HCT116 (cell line): Measurements from ENCODE around the gene RNF183. TPM values are rescaled to one million over a fixed set of nuclear protein-coding genes. Genes with fewer than 3 reads are reported as not detected.

Experiments
- ATAC-seq: fragments of 200-7000 bp; cut with Tn5 transposase; 2 replicates; pipeline ENCODE4 v1.9.1; 2020; ENCODE audit warnings: mild to moderate bottlenecking, moderate library complexity
- BruUV-seq: library from RNA; stranded (reverse); fragments of 400-500 nt; replicated peaks from 2 replicates; lab custom pipeline; 2021; lab: Mats Ljungman, UMichigan
- CTCF ChIA-PET: fragments of 300-600 bp; sonication (Branson Sonifier 250); formaldehyde crosslinking; loops from one replicate; lab custom pipeline; 2021; ENCODE audit warnings: antibody characterized with exemption; lab: Charles Lee
- POLR2A ChIA-PET: fragments of 300-600, 350-600 bp; sonication (Branson Sonifier 250); formaldehyde crosslinking; loops from one replicate; lab custom pipeline; 2021; ENCODE audit warnings: antibody characterized with exemption; lab: Charles Lee
- RAD21 ChIA-PET, 2 experiments: fragments of 300-600 bp; sonication (Branson Sonifier 250); formaldehyde crosslinking; loops; one replicate each; lab custom pipeline; 2023; ENCODE audit warnings: low total read pairs in 2 of 2; ENCODE audit not compliant: uncharacterized antibody in 2 of 2, unreplicated experiment in 2 of 2, low non-redundant PET in 1 of 2; lab: Charles Lee
- DNase-seq: peaks from one replicate; pipeline ENCODE4 v3.0.0-alpha.2; 2010; ENCODE audit warnings: low read depth, low spot score
- H2AFZ ChIP-seq: fragments of 200-600 bp; shearing (Covaris generic), sonication (generic); 2 replicates; pipeline ENCODE4 v1.6.1; 2017; ENCODE audit warnings: low read depth, mixed run types, mixed read lengths, antibody characterized with exemption, low read length; ENCODE audit not compliant: poor library complexity, severe bottlenecking
- H3K27ac ChIP-seq: 2 replicates; pipeline ENCODE4 v1.5.1; 2012; ENCODE audit warnings: low read depth, low read length
- H3K27me3 ChIP-seq: fragments of 200-600 bp; sonication (generic); 2 replicates; pipeline ENCODE4 v1.6.1; 2016; ENCODE audit warnings: mixed run types, low read length, mixed read lengths; ENCODE audit not compliant: insufficient read depth
- H3K36me3 ChIP-seq, 2 experiments: fragments of 200-500 bp in 1 of 2; fragments of 200-600 bp in 1 of 2; sonication (Bioruptor generic) in 1 of 2; sonication (generic) in 1 of 2; 2 replicates each; pipeline versions ENCODE4 v1.5.1 to v1.6.1; 2014 to 2016; ENCODE audit warnings: low read length in 2 of 2, inconsistent platforms in 1 of 2, mixed read lengths in 1 of 2, mixed run types in 1 of 2; ENCODE audit not compliant: insufficient read depth in 2 of 2, control insufficient read depth in 1 of 2
- H3K4me1 ChIP-seq, 2 experiments: fragments of 200-600 bp in 1 of 2; sonication (generic) in 1 of 2; 2 replicates each; pipeline versions ENCODE4 v1.5.1 to v1.6.1; 2012 to 2017; ENCODE audit warnings: low read length in 2 of 2, inconsistent platforms in 1 of 2, mild to moderate bottlenecking in 1 of 2, mixed read lengths in 1 of 2, mixed run types in 1 of 2, moderate library complexity in 1 of 2; ENCODE audit not compliant: insufficient read depth in 2 of 2, control insufficient read depth in 1 of 2
- H3K4me2 ChIP-seq: fragments of 200-600 bp; sonication (generic); 2 replicates; pipeline ENCODE4 v1.6.1; 2017; ENCODE audit warnings: mixed run types, low read length, mixed read lengths
- H3K4me3 ChIP-seq, 2 experiments: fragments of 200-600 bp in 1 of 2; sonication (generic) in 1 of 2; replicated peaks in 1 of 2; 2 replicates each; pipeline ENCODE4 v1.5.1; 2011 to 2016; ENCODE audit warnings: low read length in 2 of 2, control low read depth in 1 of 2, low read depth in 1 of 2, mild to moderate bottlenecking in 1 of 2, mixed read lengths in 1 of 2, mixed run types in 1 of 2
- H3K79me2 ChIP-seq: fragments of 200-600 bp; sonication (generic); 2 replicates; pipeline ENCODE4 v1.6.1; 2017; ENCODE audit warnings: mild to moderate bottlenecking, mixed run types, low read length, moderate library complexity, mixed read lengths; ENCODE audit not compliant: insufficient read depth
- H3K9ac ChIP-seq: fragments of 200-600 bp; sonication (generic); 2 replicates; pipeline ENCODE4 v1.6.1; 2016; ENCODE audit warnings: low read length, mixed read lengths
- H3K9me2 ChIP-seq: fragments of 200-600 bp; sonication (generic), shearing (Covaris generic); 2 replicates; pipeline ENCODE4 v1.6.1; 2017; ENCODE audit warnings: mixed run types, mild to moderate bottlenecking, moderate library complexity; ENCODE audit not compliant: insufficient read depth
- H3K9me3 ChIP-seq, 2 experiments: fragments of 200-500 bp in 1 of 2; fragments of 200-600 bp in 1 of 2; sonication (Bioruptor generic) in 1 of 2; sonication (generic) in 1 of 2; 2 replicates each; pipeline ENCODE4 v1.6.1; 2014 to 2017; ENCODE audit warnings: low read length in 2 of 2, mixed read lengths in 2 of 2, inconsistent platforms in 1 of 2, low read depth in 1 of 2, mild to moderate bottlenecking in 1 of 2, mixed run types in 1 of 2, moderate library complexity in 1 of 2; ENCODE audit not compliant: control insufficient read depth in 1 of 2, insufficient read depth in 1 of 2
- H4K20me1 ChIP-seq: fragments of 200-600 bp; sonication (generic), shearing (Covaris generic); 2 replicates; pipeline ENCODE4 v1.6.1; 2017; ENCODE audit warnings: mixed run types, mild to moderate bottlenecking, moderate library complexity; ENCODE audit not compliant: insufficient read depth
- CBX3 ChIP-seq: IDR thresholded peaks from 2 replicates; pipeline ENCODE4 v1.6.1; 2012; ENCODE audit warnings: low read depth
- CEBPB ChIP-seq: IDR thresholded peaks from 2 replicates; pipeline ENCODE4 v1.6.1; 2012; ENCODE audit warnings: low read depth
- EGR1 ChIP-seq: IDR thresholded peaks from 2 replicates; pipeline ENCODE4 v1.6.1; 2012; ENCODE audit warnings: low read depth
- ELF1 ChIP-seq: IDR thresholded peaks from 2 replicates; pipeline ENCODE4 v1.6.1; 2012; ENCODE audit warnings: low read depth, borderline replicate concordance
- EZH2phosphoT487 ChIP-seq: fragments of 200-600 bp; IDR thresholded peaks from 2 replicates; pipeline ENCODE4 v1.6.1; 2018; ENCODE audit warnings: antibody characterized with exemption, borderline replicate concordance
- FOSL1 ChIP-seq: IDR thresholded peaks from 2 replicates; pipeline ENCODE4 v1.6.1; 2012; ENCODE audit warnings: low read depth
- JUND ChIP-seq: IDR thresholded peaks from 2 replicates; pipeline ENCODE4 v1.6.1; 2012
- POLR2A ChIP-seq: IDR thresholded peaks from 2 replicates; pipeline ENCODE4 v1.7.0; 2011; ENCODE audit warnings: borderline replicate concordance; ENCODE audit not compliant: insufficient read depth, insufficient read length; ENCODE audit errors: extremely low read depth
- SIN3A ChIP-seq: IDR thresholded peaks from 2 replicates; pipeline ENCODE4 v1.6.1; 2012; ENCODE audit warnings: low read depth
- SP1 ChIP-seq: IDR thresholded peaks from 2 replicates; pipeline ENCODE4 v1.6.1; 2012; ENCODE audit warnings: low read depth
- SRF ChIP-seq: IDR thresholded peaks from 2 replicates; pipeline ENCODE4 v1.6.1; 2012; ENCODE audit warnings: low read depth
- TCF7L2 ChIP-seq: IDR thresholded peaks from 2 replicates; pipeline ENCODE4 v1.7.0; 2011; ENCODE audit warnings: borderline replicate concordance, inconsistent platforms; ENCODE audit not compliant: insufficient read depth, insufficient read length; ENCODE audit errors: extremely low read depth
- YY1 ChIP-seq: IDR thresholded peaks from 2 replicates; pipeline ENCODE4 v1.6.1; 2011; ENCODE audit warnings: low read length, low read depth, moderate library complexity, mild to moderate bottlenecking; ENCODE audit not compliant: insufficient replicate concordance; ENCODE audit errors: extremely low read depth
- ZFX ChIP-seq: fragments of 450-650 bp; IDR thresholded peaks from 2 replicates; pipeline ENCODE4 v1.6.1; 2017
- ZNF274 ChIP-seq: fragments of 200-500 bp; sonication (Bioruptor generic); IDR thresholded peaks from 2 replicates; pipeline ENCODE4 v1.6.1; 2014; ENCODE audit warnings: mild to moderate bottlenecking, low read depth, low read length, inconsistent platforms
- intact Hi-C: fragments of 100-400 bp; cut with micrococcal nuclease; formaldehyde crosslinking; loops from 2 replicates; pipeline ENCODE4 v1.10.0; 2022
- total RNA-seq: library from RNA; stranded (reverse); gene quantifications from one replicate; pipeline ENCODE4 v1.2.1, GENCODE V29; 2021; ENCODE audit not compliant: unreplicated experiment
- TF ChIP-seq, protein P1 (sequence below): IDR thresholded peaks from 2 replicates; pipeline ENCODE4 v1.6.1; 2011; ENCODE audit warnings: mild to moderate bottlenecking, low read length, moderate library complexity; ENCODE audit not compliant: insufficient replicate concordance; ENCODE audit errors: extremely low read depth

The RNF183 gene
- total RNA-seq, 1 experiment from 2014 or later: 0.12 TPM

GRCh38 chr9:113320051-113320450 is 16.9 kb upstream of the RNF183 start:
- TF ChIP-seq SP1 (no peak), EZH2phosphoT487 (no peak), EGR1 (no peak), CBX3 (no peak), ZFX (no peak), JUND (no peak), POLR2A (no peak), YY1 (no peak), CEBPB (no peak)
- TF ChIP-seq, protein P1, sequence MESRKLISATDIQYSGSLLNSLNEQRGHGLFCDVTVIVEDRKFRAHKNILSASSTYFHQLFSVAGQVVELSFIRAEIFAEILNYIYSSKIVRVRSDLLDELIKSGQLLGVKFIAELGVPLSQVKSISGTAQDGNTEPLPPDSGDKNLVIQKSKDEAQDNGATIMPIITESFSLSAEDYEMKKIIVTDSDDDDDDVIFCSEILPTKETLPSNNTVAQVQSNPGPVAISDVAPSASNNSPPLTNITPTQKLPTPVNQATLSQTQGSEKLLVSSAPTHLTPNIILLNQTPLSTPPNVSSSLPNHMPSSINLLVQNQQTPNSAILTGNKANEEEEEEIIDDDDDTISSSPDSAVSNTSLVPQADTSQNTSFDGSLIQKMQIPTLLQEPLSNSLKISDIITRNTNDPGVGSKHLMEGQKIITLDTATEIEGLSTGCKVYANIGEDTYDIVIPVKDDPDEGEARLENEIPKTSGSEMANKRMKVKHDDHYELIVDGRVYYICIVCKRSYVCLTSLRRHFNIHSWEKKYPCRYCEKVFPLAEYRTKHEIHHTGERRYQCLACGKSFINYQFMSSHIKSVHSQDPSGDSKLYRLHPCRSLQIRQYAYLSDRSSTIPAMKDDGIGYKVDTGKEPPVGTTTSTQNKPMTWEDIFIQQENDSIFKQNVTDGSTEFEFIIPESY: no peak
- ChIA-PET RAD21 (no interaction called here), CTCF (no interaction called here), POLR2A (no interaction called here)
- no peaks in the 10 kb centered on the region for H3K9me3 ChIP-seq
- DNase-seq (no peak), ATAC-seq (no peak)
- H3K4me2 ChIP-seq: no peak overlapping the region
- H3K4me1 ChIP-seq: no peaks in the 10 kb centered on the region
- H4K20me1 ChIP-seq: no peaks in the 10 kb centered on the region
- H3K27ac ChIP-seq: no peak overlapping the region
- H3K9ac ChIP-seq: no peak overlapping the region
- BruUV-seq: no TSS peak
- H2AFZ ChIP-seq: no peak overlapping the region
- no peaks in the 10 kb centered on the region for H3K36me3 ChIP-seq
- no peaks in the 10 kb centered on the region for H3K9me2 ChIP-seq
- intact Hi-C loops: no loop called here
- H3K27me3 ChIP-seq: no peaks in the 10 kb centered on the region
- no peaks in the 10 kb centered on the region for H3K79me2 ChIP-seq
- H3K4me3 ChIP-seq: no peak overlapping the region

DNA sequence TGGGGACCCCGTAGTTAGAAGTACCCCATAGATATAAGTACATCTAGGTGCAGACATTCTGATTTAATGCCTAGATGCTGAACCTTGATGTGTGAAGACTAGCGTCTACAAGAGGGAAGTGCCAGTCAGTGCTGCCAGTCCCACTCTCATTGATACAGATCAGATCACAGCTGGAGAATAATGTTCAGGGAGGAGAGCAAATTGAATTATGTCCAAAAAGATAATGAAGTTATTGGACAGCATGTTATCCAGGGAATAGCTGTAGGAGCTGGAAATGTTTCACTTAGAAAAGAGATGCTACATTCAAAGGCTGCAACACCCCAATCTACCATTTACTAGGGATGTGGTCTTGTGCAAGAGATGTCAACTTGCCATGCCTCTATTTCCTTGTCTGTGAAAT is 15.9 kb upstream of the RNF183 start:
- ChIA-PET CTCF (no interaction called here), RAD21 (no interaction called here), POLR2A (no interaction called here)
- Histone ChIP-seq H3K9me2 (no peaks in the 10 kb centered on the region), H3K27ac (no peak overlapping the region), H4K20me1 (no peaks in the 10 kb centered on the region), H3K9ac (no peak overlapping the region), H3K79me2 (no peaks in the 10 kb centered on the region), H3K9me3 (no peaks in the 10 kb centered on the region), H2AFZ (no peak overlapping the region), H3K4me2 (no peak overlapping the region), H3K4me1 (no peaks in the 10 kb centered on the region), H3K4me3 (no peak overlapping the region), H3K36me3 (no peaks in the 10 kb centered on the region), H3K27me3 (no peaks in the 10 kb centered on the region)
- no peak for TF ChIP-seq SRF
- no peak for TF ChIP-seq ELF1
- no peak for TF ChIP-seq TCF7L2
- TF ChIP-seq SIN3A: no peak
- no peak for TF ChIP-seq YY1
- no peak for TF ChIP-seq JUND
- no peak for TF ChIP-seq ZFX
- no peak for TF ChIP-seq ZNF274
- TF ChIP-seq EZH2phosphoT487: no peak
- no peak for TF ChIP-seq CEBPB
- TF ChIP-seq, protein P1: no peak
- no peak for TF ChIP-seq FOSL1
- DNase-seq (no peak), ATAC-seq (no peak)
- intact Hi-C loops: no loop called here
- BruUV-seq: no TSS peak
